ENCODE results near the gene MAN2B2.

The MAN2B2 gene

GRCh38 chr4:6586715-6587325, 11.8 kb downstream of the MAN2B2 start:
- no peak overlapping the region for H3K4me3 ChIP-seq (ENCODE audit: low read depth, low read length)
- no peak for TF ChIP-seq CTCF (IDR thresholded peaks at IDR 0.05; ENCODE audit: low read depth, low read length)

- no peak overlapping the region for H3K4me3 ChIP-seq (ENCODE audit: low read depth, low read length)
- TF ChIP-seq CTCF (IDR thresholded peaks at IDR 0.05; ENCODE audit: low read depth, low read length): no peak
These were observed 14.5 kb downstream of the MAN2B2 start for GRCh38 chr4:6589444-6589843.

GRCh38 chr4:6591313-6591712, 16.3 kb downstream of the MAN2B2 start:
- TF ChIP-seq CTCF (IDR thresholded peaks at IDR 0.05; ENCODE audit: low read depth, low read length): no peak
- H3K4me3 ChIP-seq (ENCODE audit: low read depth, low read length): no peak overlapping the region

- TF ChIP-seq CTCF (IDR thresholded peaks at IDR 0.05; ENCODE audit: low read depth, low read length): no peak
- no peak overlapping the region for H3K4me3 ChIP-seq (ENCODE audit: low read depth, low read length)
These were observed 16.8 kb downstream of the MAN2B2 start for GRCh38 chr4:6591781-6592180.

- TF ChIP-seq CTCF (IDR thresholded peaks at IDR 0.05; ENCODE audit: low read depth, low read length): no peak
These were observed 18.0 kb downstream of the MAN2B2 start for GRCh38 chr4:6592804-6593563.

GRCh38 chr4:6594341-6594740, 19.4 kb downstream of the MAN2B2 start:
- TF ChIP-seq CTCF (IDR thresholded peaks at IDR 0.05; ENCODE audit: low read depth, low read length): no peak
- H3K4me3 ChIP-seq (ENCODE audit: low read depth, low read length): no peak overlapping the region

More at GRCh38 chr4:6592804-6593563, 18.0 kb downstream of the MAN2B2 start:
- no peak overlapping the region for H3K4me3 ChIP-seq (ENCODE audit: low read depth, low read length)

- TF ChIP-seq CTCF (IDR thresholded peaks at IDR 0.05; ENCODE audit: low read depth, low read length): no peak
- H3K4me3 ChIP-seq (ENCODE audit: low read depth, low read length): no peak overlapping the region
These were observed 19.9 kb downstream of the MAN2B2 start for GRCh38 chr4:6594826-6595355.

Data from WI38 (cell line).